ENCODE data around the gene IFFO2. TPM values are rescaled to one million over a fixed set of nuclear protein-coding genes. Genes with fewer than 3 reads are reported as not detected.

Gene IFFO2
- total and polyA plus RNA-seq, 2 of the 8 experiments (the other 6 are each of a cell fraction or from before 2014, with no cell fraction given) = 6.6 to 10.4 TPM

DNA sequence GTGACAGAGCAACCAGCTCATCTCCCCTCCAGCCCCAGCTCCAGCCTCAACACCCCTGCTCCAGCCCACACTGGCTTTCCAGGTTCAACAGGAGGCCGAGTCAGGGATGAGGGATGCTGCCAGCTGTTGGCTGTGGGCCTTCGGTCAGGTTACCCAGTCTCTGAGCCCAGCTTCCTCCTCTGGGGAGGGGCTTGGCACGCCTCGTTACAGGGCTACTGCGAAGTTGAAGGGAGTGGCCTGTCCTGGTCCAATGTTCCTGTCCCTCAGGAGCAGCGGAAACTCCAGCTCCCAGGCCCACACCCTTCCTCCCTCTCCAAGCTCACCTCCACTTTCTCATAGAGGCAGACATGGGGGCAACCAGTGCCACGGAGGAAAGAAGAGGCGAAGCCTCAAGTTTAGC lies 81.9 kb downstream of the IFFO2 start:
- Histone ChIP-seq H3K27me3 (replicated peaks in 1 of 4; ENCODE audit: control insufficient read depth in 3 of 4, extremely low read depth in 1 of 4, insufficient read depth in 3 of 4, low read length in 3 of 4) (no peaks in the 10 kb centered on the region), H3K23me2 (ENCODE audit: low read depth, low read length) (no peaks in the 10 kb centered on the region), H3K4ac (replicated peaks; ENCODE audit: insufficient read length, low read depth, low read length) (no peak overlapping the region), H4K5ac (ENCODE audit: insufficient read length, low read depth, low read length) (no peak overlapping the region), H3K9ac (replicated peaks in 1 of 4; ENCODE audit: extremely low read depth in 1 of 4, low read depth in 3 of 4, low read length in 3 of 4) (no peak overlapping the region), H3K14ac (ENCODE audit: insufficient read length) (no peak overlapping the region), H2BK12ac (ENCODE audit: low read depth, low read length) (no peak overlapping the region), H4K91ac (replicated peaks; ENCODE audit: insufficient read length, low read length) (no peak overlapping the region), H3K23ac (ENCODE audit: insufficient read length) (no peak overlapping the region), H4K8ac (ENCODE audit: extremely low read depth, insufficient read depth, low read length) (no peak overlapping the region; the same call in 1 of the 2 replicates), H3K9me3 (ENCODE audit: insufficient read depth in 2 of 2, low read depth in 1 of 2, low read length in 1 of 2) (no peaks in the 10 kb centered on the region), H4K20me1 (replicated peaks in 1 of 2; ENCODE audit: control insufficient read depth in 1 of 2, insufficient read depth in 2 of 2, low read length in 2 of 2) (peaks cover 2 to 4% of the 10 kb centered on the region in 2 experiments), H3K27ac (ENCODE audit: low read depth, low read length) (no peak overlapping the region), H2BK20ac (ENCODE audit: low read length) (no peak overlapping the region), H2AK5ac (ENCODE audit: low read depth, low read length) (no peak overlapping the region), H3K79me1 (ENCODE audit: low read depth, low read length) (no peaks in the 10 kb centered on the region), H3K56ac (replicated peaks; ENCODE audit: insufficient read length, low read depth, low read length) (no peak overlapping the region), H3K4me1 (replicated peaks in 1 of 4; ENCODE audit: control insufficient read depth in 3 of 4, insufficient read depth in 4 of 4, low read length in 3 of 4) (peaks cover 0 to 3% (median 2%) of the 10 kb centered on the region in 4 experiments; a peak in 2 of 7 replicates), H3K36me3 (ENCODE audit: control insufficient read depth in 2 of 4, insufficient read depth in 4 of 4, low read length in 3 of 4) (no peaks in the 10 kb centered on the region; a peak in 2 of 8 replicates), H2BK15ac (ENCODE audit: low read length) (no peak overlapping the region), H3K4me2 (ENCODE audit: insufficient read depth in 1 of 2, low read depth in 2 of 2, low read length in 2 of 2) (no peak overlapping the region), H3K4me3 (ENCODE audit: extremely low read depth in 1 of 4, insufficient read depth in 2 of 4, low read depth in 3 of 4, low read length in 4 of 4) (no peak overlapping the region), H2BK5ac (ENCODE audit: low read depth, low read length) (no peak overlapping the region), H2AFZ (ENCODE audit: low read length) (no peak overlapping the region), H2BK120ac (replicated peaks; ENCODE audit: low read depth, low read length) (no peak overlapping the region), H3K18ac (ENCODE audit: extremely low read depth, low read length) (no peak overlapping the region), H3K79me2 (ENCODE audit: control insufficient read depth in 1 of 2, insufficient read depth in 2 of 2, low read length in 2 of 2) (no peaks in the 10 kb centered on the region)
- 92% methylated on average over 8 of the region's 8 CpGs; no CpG with 5 or more reads in 1 of the 2 experiments for whole genome bisulfite sequencing, 2 experiments (ENCODE audit: extremely low coverage in 1 of 2, insufficient coverage in 1 of 2, insufficient read length in 1 of 2, insufficient replicate concordance in 2 of 2, low coverage in 1 of 2, low lambda C conversion rate in 2 of 2, missing lambda C conversion rate in 1 of 2)
- FAIRE-seq = no peak
- DNase-seq (ENCODE audit: low read depth in 1 of 2, low spot score in 2 of 2) = no peak
- ChIA-PET POLR2A (ENCODE audit: partially characterized antibody) (no interaction called here), CTCF (ENCODE audit: partially characterized antibody) (interaction anchor here (0.7 to 5.6 kb wide), 40 partner anchors 9 to 578 kb away, joined by 3 to 52 read pairs (median 6); partner anchors contain the start of gene ALDH4A1)
- TF ChIP-seq RFX5 (IDR thresholded peaks at IDR 0.05; ENCODE audit: borderline replicate concordance, low read depth, low read length) (no peak), ZNF274 (IDR thresholded peaks at IDR 0.05; ENCODE audit: borderline replicate concordance, extremely low read depth, low read length) (no peak), CTBP2 (IDR thresholded peaks at IDR 0.05; ENCODE audit: borderline replicate concordance, insufficient read depth, insufficient read length, low read length) (no peak), YY1 (IDR thresholded peaks at IDR 0.05; ENCODE audit: low read depth, low read length) (no peak), POLR2AphosphoS5 (IDR thresholded peaks at IDR 0.05; ENCODE audit: low read depth, low read length) (no peak), CBX8 (IDR thresholded peaks at IDR 0.05; ENCODE audit: borderline replicate concordance, low read depth, low read length) (no peak), CHD1 (IDR thresholded peaks at IDR 0.05; ENCODE audit: low read depth, low read length) (no peak), GTF2F1 (IDR thresholded peaks at IDR 0.05; ENCODE audit: borderline replicate concordance, low read depth, low read length) (no peak), SIRT6 (IDR thresholded peaks at IDR 0.05; ENCODE audit: low read length) (no peak), CEBPB (IDR thresholded peaks at IDR 0.05; ENCODE audit: low read depth, low read length) (no peak), KDM1A (IDR thresholded peaks at IDR 0.05; ENCODE audit: borderline replicate concordance, low read length) (no peak), BACH1 (IDR thresholded peaks at IDR 0.05; ENCODE audit: low read length) (no peak), ASH2L (IDR thresholded peaks at IDR 0.05; ENCODE audit: low read length) (no peak)
- TF ChIP-seq, protein P1, sequence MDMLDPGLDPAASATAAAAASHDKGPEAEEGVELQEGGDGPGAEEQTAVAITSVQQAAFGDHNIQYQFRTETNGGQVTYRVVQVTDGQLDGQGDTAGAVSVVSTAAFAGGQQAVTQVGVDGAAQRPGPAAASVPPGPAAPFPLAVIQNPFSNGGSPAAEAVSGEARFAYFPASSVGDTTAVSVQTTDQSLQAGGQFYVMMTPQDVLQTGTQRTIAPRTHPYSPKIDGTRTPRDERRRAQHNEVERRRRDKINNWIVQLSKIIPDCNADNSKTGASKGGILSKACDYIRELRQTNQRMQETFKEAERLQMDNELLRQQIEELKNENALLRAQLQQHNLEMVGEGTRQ (IDR thresholded peaks at IDR 0.05; ENCODE audit: low read length) = no peak
